Kidney epithelial cell (primary cell): ENCODE results near the gene CDK10. TPM values are rescaled to one million over a fixed set of nuclear protein-coding genes. Genes with fewer than 3 reads are reported as not detected.

ENCODE experiments used
- DNase-seq: peaks from one replicate; pipeline ENCODE4 v3.0.0-alpha.2; 2010; ENCODE audit warnings: low read depth
- H3K27me3 ChIP-seq: 2 replicates; pipeline ENCODE4 v1.6.0; 2011; ENCODE audit warnings: low read length; ENCODE audit not compliant: control insufficient read depth, insufficient read depth
- H3K36me3 ChIP-seq: 2 replicates; pipeline ENCODE4 v1.5.1; 2011; ENCODE audit warnings: low read length; ENCODE audit not compliant: control insufficient read depth, insufficient read depth
- H3K4me3 ChIP-seq: 2 replicates; pipeline ENCODE4 v1.5.1; 2011; ENCODE audit warnings: low read depth, mild to moderate bottlenecking, control low read depth, low read length
- CTCF ChIP-seq: IDR thresholded peaks from 2 replicates; pipeline ENCODE4 v1.5.1; 2011; ENCODE audit warnings: mild to moderate bottlenecking, moderate library complexity, low read length, control low read depth, inconsistent platforms; ENCODE audit not compliant: insufficient read depth, poor library complexity, severe bottlenecking
- total RNA-seq: library from RNA; depleted of rRNA; stranded (reverse); fragments of >200 nt; gene quantifications from 2 replicates; pipeline ENCODE4 v1.2.3, GENCODE V29; 2015

The CDK10 gene
- total RNA-seq, 1 donor from 2014 or later = 50.5 TPM

GRCh38 chr16:89717688-89718505, 31.4 kb downstream of the CDK10 start:
- no peak for TF ChIP-seq CTCF
- peaks cover 1% of the 10 kb centered on the region for H3K36me3 ChIP-seq
- no peak for DNase-seq
- H3K4me3 ChIP-seq = no peak overlapping the region
- H3K27me3 ChIP-seq = no peaks in the 10 kb centered on the region

GRCh38 chr16:89720551-89720812, 34.0 kb downstream of the CDK10 start:
- H3K36me3 ChIP-seq = peaks cover 10% of the 10 kb centered on the region
- peak overlapping the region; percentile 56 for H3K4me3 ChIP-seq
- TF ChIP-seq CTCF = no peak
- no peak for DNase-seq
- H3K27me3 ChIP-seq = no peaks in the 10 kb centered on the region

- TF ChIP-seq CTCF = no peak
- no peak for DNase-seq
- Histone ChIP-seq H3K4me3 (peak within 1 kb of the TSS; percentile 56), H3K36me3 (peaks cover 10% of the 10 kb centered on the region), H3K27me3 (no peaks in the 10 kb centered on the region)
Observed at GRCh38 chr16:89720813-89721545, 34.5 kb downstream of the CDK10 start, which contains the start of the genes VPS9D1 and ZNF276. TSS of gene VPS9D1 (minus strand) at chr16:89720898. CDS start at chr16:89720861, 37 bp downstream. TSS of gene ZNF276 (plus strand) at chr16:89721537. CDS start at chr16:89721641, 104 bp downstream.

- H3K4me3 ChIP-seq = peak overlapping the region; percentile 56
- peaks cover 10% of the 10 kb centered on the region for H3K36me3 ChIP-seq
- TF ChIP-seq CTCF = no peak
- H3K27me3 ChIP-seq = no peaks in the 10 kb centered on the region
- DNase-seq = no peak
Observed at GRCh38 chr16:89721546-89722391, 35.3 kb downstream of the CDK10 start.

GRCh38 chr16:89722392-89723278, 36.1 kb downstream of the CDK10 start:
- no peak for DNase-seq
- no peaks in the 10 kb centered on the region for H3K27me3 ChIP-seq
- no peak for TF ChIP-seq CTCF
- peaks cover 11% of the 10 kb centered on the region for H3K36me3 ChIP-seq
- H3K4me3 ChIP-seq = peak overlapping the region; percentile 56
